ENCODE measurements around the gene MSI2. TPM values are rescaled to one million over a fixed set of nuclear protein-coding genes. Genes with fewer than 3 reads are reported as not detected.

The MSI2 gene
- total and polyA plus RNA-seq, 2 experiments from 2014 or later, result 18.9 to 41.8 TPM

- Histone ChIP-seq H3K4me1 (ENCODE audit: insufficient read depth) (peaks cover 20% of the 10 kb centered on the region), H3K9me2 (ENCODE audit: insufficient read depth) (no peaks in the 10 kb centered on the region), H3K4me3 (no peak overlapping the region), H2AFZ (no peak overlapping the region), H3K4me2 (no peak overlapping the region), H3K79me2 (replicated peaks; ENCODE audit: insufficient read depth) (peaks cover 4% of the 10 kb centered on the region; the same call in 1 of the 2 replicates), H3K36me3 (ENCODE audit: insufficient read depth) (no peaks in the 10 kb centered on the region), H3F3A (replicated peaks; ENCODE audit: low read depth) (no peaks in the 10 kb centered on the region), H4K20me1 (replicated peaks; ENCODE audit: insufficient read depth) (peaks cover 3% of the 10 kb centered on the region), H3K27ac (ENCODE audit: low read depth) (no peak overlapping the region), H3K27me3 (ENCODE audit: insufficient read depth) (no peaks in the 10 kb centered on the region)
- no peak for TF ChIP-seq ZNF331 (CRISPR knock-in tag; IDR thresholded peaks at IDR 0.05; ENCODE audit: low read depth)
- TF ChIP-seq STAT1 (IDR thresholded peaks at IDR 0.05; ENCODE audit: unreplicated experiment), result no peak
- no peak for TF ChIP-seq ZNF462 (CRISPR knock-in tag; IDR thresholded peaks at IDR 0.05)
- no peak for TF ChIP-seq ETS1 (IDR thresholded peaks at IDR 0.05)
- TF ChIP-seq CTCF (conservative IDR thresholded peaks at IDR 0.05; ENCODE audit: low read depth in 2 of 2), result no peak
- TF ChIP-seq JUNB (IDR thresholded peaks at IDR 0.05; ENCODE audit: unreplicated experiment), result no peak
- TF ChIP-seq POLR2AphosphoS5 (IDR thresholded peaks at IDR 0.05; ENCODE audit: low read depth), result no peak
- TF ChIP-seq EZH2 (IDR thresholded peaks at IDR 0.05; ENCODE audit: low read depth, unreplicated experiment), result no peak
- no peak for TF ChIP-seq REST (IDR thresholded peaks at IDR 0.05; ENCODE audit: unreplicated experiment)
- TF ChIP-seq EZH2phosphoT487 (IDR thresholded peaks at IDR 0.05; ENCODE audit: unreplicated experiment), result no peak
- TF ChIP-seq NANOG (IDR thresholded peaks at IDR 0.05; ENCODE audit: borderline replicate concordance), result no peak
- no peak for TF ChIP-seq ZNF114 (CRISPR knock-in tag; IDR thresholded peaks at IDR 0.05)
- no peak for TF ChIP-seq CREB1 (CRISPR knock-in tag; IDR thresholded peaks at IDR 0.05; ENCODE audit: low read depth)
- Mint-ChIP-seq H3K36me3 (ENCODE audit: low read depth) (no peaks in the 10 kb centered on the region), H3K4me3 (no peak overlapping the region), H3K27ac (no peak overlapping the region), H3K9me3 (no peaks in the 10 kb centered on the region), H3K4me1 (peaks cover 30% of the 10 kb centered on the region), H3K27me3 (ENCODE audit: insufficient read depth, low read depth, poor library complexity) (peaks cover 5% of the 10 kb centered on the region)
- DNase-seq (ENCODE audit: low spot score), result no peak
- ATAC-seq, result no peak
Observed at GRCh38 chr17:57507828-57508227, 251.5 kb downstream of the MSI2 start.

All from GM23338 (cell line).